Activated T-helper 17 cell treated with anti-CD3 and anti-CD28 coated beads, Interleukin-2, amount 50 U/mL, for 72 hours (primary cell): Measurements from ENCODE around the gene PPM1N. TPM values are rescaled to one million over a fixed set of nuclear protein-coding genes. Genes with fewer than 3 reads are reported as not detected.

ENCODE experiments used
- ATAC-seq: fragments of 150-1000 bp; cut with Tn5 transposase; replicated peaks from 2 replicates; pipeline ENCODE4 v1.10.0; 2021; ENCODE audit warnings: mild to moderate bottlenecking, moderate library complexity
- H3K27ac Mint-ChIP-seq: one replicate; pipeline ENCODE4 v1.8.0; 2022; ENCODE audit warnings: mixed read lengths
- H3K27me3 Mint-ChIP-seq: one replicate; pipeline ENCODE4 v1.8.0; 2022; ENCODE audit warnings: mixed read lengths
- H3K36me3 Mint-ChIP-seq: one replicate; pipeline ENCODE4 v1.8.0; 2022; ENCODE audit warnings: low read depth, mild to moderate bottlenecking, mixed read lengths
- H3K4me1 Mint-ChIP-seq: one replicate; pipeline ENCODE4 v1.8.0; 2022; ENCODE audit warnings: mixed read lengths
- H3K4me3 Mint-ChIP-seq: one replicate; pipeline ENCODE4 v1.8.0; 2022; ENCODE audit warnings: mild to moderate bottlenecking, mixed read lengths
- H3K9me3 Mint-ChIP-seq: one replicate; pipeline ENCODE4 v1.8.0; 2022; ENCODE audit warnings: mixed read lengths
- total RNA-seq, 2 donors: library from RNA; stranded (reverse); gene quantifications; one replicate each; pipeline ENCODE4 v1.2.3, GENCODE V29; 2022

The PPM1N gene
- total RNA-seq, 2 donors from 2014 or later, result 4.3 to 5.2 TPM

DNA sequence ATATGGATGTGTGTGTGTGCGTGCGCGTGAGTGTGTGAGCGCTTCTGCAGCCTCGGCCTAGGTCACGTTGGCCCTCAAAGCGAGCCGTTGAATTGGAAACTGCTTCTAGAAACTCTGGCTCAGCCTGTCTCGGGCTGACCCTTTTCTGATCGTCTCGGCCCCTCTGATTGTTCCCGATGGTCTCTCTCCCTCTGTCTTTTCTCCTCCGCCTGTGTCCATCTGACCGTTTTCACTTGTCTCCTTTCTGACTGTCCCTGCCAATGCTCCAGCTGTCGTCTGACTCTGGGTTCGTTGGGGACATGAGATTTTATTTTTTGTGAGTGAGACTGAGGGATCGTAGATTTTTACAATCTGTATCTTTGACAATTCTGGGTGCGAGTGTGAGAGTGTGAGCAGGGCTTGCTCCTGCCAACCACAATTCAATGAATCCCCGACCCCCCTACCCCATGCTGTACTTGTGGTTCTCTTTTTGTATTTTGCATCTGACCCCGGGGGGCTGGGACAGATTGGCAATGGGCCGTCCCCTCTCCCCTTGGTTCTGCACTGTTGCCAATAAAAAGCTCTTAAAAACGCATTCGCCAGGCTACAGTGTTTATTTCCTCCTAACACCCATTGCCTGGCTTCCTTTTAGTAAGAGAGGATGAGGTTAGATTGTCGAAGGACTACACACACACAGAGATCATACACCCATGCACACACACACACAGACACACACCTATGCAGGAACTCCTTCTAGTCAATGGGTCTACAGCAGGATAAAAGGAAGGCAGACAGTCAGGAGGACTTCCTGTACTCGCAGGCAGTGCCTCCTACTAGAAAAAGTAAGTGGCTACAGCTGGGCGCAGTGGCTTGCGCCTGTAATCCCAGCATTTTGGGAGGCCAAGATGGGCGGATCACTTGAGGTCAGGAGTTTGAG is 23.4 kb upstream of the PPM1N start:
- Mint-ChIP-seq H3K27ac (peak overlapping the region; percentile 61), H3K4me1 (peaks cover 24% of the 10 kb centered on the region), H3K4me3 (no peak overlapping the region), H3K9me3 (no peaks in the 10 kb centered on the region), H3K27me3 (no peaks in the 10 kb centered on the region), H3K36me3 (peaks cover 64% of the 10 kb centered on the region)
- ATAC-seq, result no peak

DNA sequence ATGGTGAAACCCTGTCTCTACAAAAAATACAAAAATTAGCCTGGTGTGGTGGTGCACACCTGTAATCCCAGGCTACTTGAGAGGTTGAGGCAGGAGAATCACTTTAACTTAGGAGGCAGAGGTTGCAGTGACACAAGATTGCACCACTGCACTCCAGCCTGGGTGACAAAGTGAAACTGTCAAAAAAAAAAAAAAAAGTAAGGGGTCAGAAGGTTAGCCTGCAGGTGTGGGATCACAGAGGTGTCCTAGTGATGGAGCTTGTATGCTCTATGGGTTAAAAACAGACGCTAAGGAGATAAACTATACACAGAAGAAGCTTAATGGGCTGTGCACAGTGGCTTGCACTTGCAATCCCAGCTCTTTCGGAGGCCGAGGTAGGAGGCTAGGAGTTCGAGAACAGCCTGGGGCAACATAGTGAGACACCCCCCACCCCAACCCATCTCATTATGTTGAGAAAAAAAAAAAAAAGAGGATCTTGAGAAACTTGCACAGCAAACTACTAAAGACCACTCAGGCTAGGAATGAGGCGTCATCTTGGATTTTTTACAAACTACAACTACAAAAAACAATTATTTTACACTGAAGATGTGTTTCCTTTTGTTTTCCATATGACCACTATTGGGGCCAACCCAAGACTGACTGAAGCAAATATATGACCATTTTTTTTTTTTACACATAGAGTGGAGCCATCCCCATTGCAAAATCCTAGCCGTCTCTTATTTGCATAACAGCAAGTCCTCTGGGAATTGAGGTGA is 22.5 kb upstream of the PPM1N start:
- no peak overlapping the region for H3K27ac Mint-ChIP-seq
- no peak for ATAC-seq
- H3K4me3 Mint-ChIP-seq, result peak overlapping the region; percentile 83

DNA sequence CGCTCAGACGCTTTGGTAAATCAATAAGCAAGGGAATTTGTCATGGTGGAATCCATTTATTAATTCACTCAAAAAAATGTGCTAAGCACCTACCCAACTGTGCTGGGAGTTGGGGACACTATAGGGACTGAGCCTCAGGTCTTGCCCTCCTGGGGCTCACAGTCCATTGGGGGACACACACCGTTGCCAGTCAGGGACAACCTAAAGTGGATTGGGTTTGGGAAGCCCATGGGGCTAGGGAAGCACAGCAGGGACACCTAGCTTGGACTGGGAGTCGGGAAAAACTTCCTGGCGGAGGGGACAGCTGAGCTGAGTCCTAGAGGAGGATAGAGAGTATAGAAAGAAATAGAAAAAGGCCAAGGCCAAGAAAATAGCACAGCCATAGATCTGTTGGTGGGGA is 21.9 kb upstream of the PPM1N start:
- Mint-ChIP-seq H3K9me3 (no peaks in the 10 kb centered on the region), H3K27me3 (no peaks in the 10 kb centered on the region), H3K4me3 (peak overlapping the region; percentile 83), H3K4me1 (peaks cover 24% of the 10 kb centered on the region), H3K27ac (no peak overlapping the region), H3K36me3 (peaks cover 50% of the 10 kb centered on the region)
- ATAC-seq, result no peak

More for the DNA sequence above, 22.5 kb upstream of the PPM1N start:
- Mint-ChIP-seq H3K36me3 (peaks cover 55% of the 10 kb centered on the region), H3K4me1 (peaks cover 24% of the 10 kb centered on the region), H3K9me3 (no peaks in the 10 kb centered on the region), H3K27me3 (no peaks in the 10 kb centered on the region)

DNA sequence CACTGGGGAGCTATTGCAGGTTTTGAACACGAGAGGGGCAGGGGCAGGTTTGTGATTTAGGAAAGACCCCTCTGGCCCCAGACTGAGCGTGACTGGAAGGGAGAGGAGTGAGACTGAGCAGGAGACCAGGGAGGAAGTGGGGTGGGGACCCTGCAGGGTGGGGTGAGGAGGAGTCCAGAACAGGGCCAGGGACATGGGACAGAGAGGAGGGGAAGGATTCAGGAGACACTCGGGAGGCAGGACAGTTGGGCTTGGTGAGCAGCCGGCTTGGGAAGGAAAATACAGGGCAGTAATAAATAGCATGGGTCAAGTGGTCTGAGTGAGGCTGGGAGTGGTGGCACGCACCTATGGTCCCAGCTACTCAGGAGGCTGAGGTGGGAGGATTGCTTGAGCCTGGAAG is 21.1 kb upstream of the PPM1N start:
- H3K27ac Mint-ChIP-seq, result peak overlapping the region; percentile 82
- H3K9me3 Mint-ChIP-seq, result no peaks in the 10 kb centered on the region

DNA sequence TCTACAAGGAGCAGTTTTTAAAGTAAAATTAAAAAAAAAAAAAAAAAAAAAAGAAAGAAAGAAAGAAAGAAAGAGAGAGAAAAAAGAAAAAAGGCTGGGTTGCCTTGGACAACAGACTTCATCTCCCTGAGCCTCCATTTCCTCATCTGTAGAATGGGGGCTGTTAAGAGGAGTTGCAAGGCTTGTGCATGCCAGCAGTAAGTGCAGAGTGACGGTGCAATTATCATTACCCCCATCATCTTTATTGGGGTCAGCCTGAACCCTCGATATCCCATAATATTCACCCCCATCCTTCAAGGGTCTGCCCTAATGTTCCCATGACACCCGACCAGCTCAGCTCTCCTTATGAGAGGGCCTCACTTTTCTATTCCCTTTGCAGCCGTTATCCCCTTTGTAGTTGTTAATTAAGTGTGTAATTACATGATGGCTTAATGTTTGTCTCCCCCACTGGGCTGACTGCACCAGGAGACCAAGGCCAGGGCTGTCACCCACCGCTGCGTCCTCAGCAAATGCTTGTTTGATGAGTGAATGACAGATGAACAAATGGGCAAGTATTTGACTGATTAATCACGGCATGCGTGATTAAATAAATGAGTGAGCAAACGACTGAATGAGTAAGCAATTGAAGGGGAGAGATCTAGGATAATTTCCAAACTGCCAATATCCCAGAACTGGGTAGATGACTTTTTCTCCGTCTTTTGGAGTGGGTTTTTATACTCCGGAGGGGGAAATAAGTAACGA is 20.4 kb upstream of the PPM1N start:
- Mint-ChIP-seq H3K4me1 (peaks cover 17% of the 10 kb centered on the region), H3K27ac (peak overlapping the region; percentile 82), H3K4me3 (peak overlapping the region; percentile 83), H3K27me3 (no peaks in the 10 kb centered on the region), H3K36me3 (peaks cover 34% of the 10 kb centered on the region), H3K9me3 (no peaks in the 10 kb centered on the region)
- ATAC-seq, result peak; percentile 40

More for the DNA sequence above, 21.1 kb upstream of the PPM1N start:
- no peaks in the 10 kb centered on the region for H3K27me3 Mint-ChIP-seq
- peak overlapping the region; percentile 83 for H3K4me3 Mint-ChIP-seq
- ATAC-seq, result no peak
- peaks cover 41% of the 10 kb centered on the region for H3K36me3 Mint-ChIP-seq
- peaks cover 21% of the 10 kb centered on the region for H3K4me1 Mint-ChIP-seq

DNA sequence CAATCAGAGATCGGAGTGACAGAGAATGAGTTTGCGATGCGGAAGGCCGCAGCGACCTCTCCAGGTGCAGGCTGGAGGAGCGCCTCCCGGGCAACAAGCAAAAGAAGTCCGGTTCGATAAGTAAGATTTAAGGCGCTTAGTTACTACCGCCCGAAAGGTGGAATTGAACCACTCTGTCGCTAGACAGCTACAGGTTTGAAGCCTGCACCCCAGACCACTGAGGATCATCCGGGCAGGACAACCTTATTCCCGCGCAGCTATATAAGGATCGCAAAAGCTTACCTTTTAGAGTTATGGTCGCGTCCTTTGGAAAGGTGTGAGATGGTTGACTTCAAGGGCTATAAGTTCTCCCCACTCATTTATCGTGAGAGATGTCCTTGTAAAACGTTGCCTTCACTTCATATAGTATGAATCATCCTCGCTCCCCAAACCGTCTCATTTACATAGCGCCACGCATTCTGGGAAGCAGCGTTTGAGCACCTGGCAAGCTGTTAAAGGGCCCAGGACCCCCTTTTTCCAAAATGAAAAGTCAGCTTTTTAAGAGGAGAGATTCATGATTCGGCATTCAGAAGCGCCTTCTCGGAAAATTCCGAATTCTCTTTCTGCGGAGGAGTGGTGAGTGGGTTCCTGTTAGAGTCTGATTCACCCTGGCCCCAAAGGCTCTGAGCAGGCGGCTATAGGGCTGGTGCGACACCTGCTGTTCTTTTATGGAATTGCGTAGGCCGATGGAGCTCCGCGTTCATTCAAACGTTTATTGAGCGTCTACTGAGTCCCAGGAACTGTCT is 19.6 kb upstream of the PPM1N start:
- Mint-ChIP-seq H3K4me1 (peaks cover 16% of the 10 kb centered on the region), H3K27ac (peak overlapping the region; percentile 82), H3K27me3 (no peaks in the 10 kb centered on the region), H3K36me3 (peaks cover 26% of the 10 kb centered on the region), H3K4me3 (peak overlapping the region; percentile 83), H3K9me3 (no peaks in the 10 kb centered on the region)
- peak; percentile 83 for ATAC-seq

DNA sequence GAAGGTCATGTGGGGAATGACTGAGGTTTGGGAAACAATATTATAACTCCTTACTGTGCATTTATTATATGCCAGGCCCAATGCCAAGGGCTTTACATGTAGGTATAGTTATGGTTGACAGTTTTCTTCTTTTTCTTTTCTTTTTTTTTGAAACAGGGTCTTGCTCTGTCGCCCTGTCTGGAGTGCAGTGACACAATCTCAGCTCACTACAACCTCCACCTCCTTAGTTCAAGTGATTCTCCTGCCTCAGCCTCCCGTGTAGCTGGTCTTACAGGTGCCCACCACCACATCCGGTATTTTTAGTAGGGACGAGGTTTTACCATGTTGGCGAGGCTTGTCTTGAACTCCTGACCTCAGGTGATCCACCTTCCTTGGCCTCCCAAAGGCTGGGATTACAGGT is 15.2 kb upstream of the PPM1N start:
- Mint-ChIP-seq H3K4me1 (peaks cover 18% of the 10 kb centered on the region), H3K27ac (no peak overlapping the region), H3K4me3 (no peak overlapping the region), H3K9me3 (no peaks in the 10 kb centered on the region), H3K36me3 (peaks cover 11% of the 10 kb centered on the region), H3K27me3 (no peaks in the 10 kb centered on the region)
- ATAC-seq, result no peak

DNA sequence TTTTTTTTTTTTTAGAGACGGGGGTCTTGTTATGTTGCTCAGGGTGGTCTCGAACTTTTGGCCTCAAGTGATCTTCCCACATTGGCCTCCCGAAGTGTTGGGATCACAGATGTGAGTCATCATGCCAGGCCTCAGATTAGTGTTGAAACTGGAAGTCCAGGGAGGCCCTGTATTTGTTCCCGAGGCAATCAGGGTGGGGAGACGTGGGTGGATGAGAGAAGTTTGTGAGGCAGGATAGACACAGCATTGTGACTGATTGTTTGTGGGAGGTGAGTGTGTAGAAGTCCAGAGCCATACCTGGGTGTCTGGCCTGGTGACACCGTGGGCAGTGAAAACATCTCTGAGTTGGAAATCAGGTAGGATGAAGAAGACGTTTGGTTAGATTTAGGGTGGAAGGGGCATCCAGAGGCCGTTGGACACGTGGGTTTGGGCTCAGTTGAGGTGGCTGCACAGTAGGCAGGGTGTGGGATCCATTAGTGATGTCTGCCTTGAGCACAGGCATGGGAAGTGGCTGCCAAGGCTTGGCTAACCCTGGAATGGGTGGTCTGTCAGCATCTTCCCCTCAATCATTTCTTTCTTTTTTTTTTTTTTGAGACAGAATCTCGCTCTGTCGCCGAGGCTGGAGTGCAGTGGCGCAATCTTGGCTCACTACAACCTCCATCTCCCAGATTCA is 13.8 kb upstream of the PPM1N start:
- Mint-ChIP-seq H3K27ac (no peak overlapping the region), H3K4me3 (no peak overlapping the region)
- ATAC-seq, result no peak

DNA sequence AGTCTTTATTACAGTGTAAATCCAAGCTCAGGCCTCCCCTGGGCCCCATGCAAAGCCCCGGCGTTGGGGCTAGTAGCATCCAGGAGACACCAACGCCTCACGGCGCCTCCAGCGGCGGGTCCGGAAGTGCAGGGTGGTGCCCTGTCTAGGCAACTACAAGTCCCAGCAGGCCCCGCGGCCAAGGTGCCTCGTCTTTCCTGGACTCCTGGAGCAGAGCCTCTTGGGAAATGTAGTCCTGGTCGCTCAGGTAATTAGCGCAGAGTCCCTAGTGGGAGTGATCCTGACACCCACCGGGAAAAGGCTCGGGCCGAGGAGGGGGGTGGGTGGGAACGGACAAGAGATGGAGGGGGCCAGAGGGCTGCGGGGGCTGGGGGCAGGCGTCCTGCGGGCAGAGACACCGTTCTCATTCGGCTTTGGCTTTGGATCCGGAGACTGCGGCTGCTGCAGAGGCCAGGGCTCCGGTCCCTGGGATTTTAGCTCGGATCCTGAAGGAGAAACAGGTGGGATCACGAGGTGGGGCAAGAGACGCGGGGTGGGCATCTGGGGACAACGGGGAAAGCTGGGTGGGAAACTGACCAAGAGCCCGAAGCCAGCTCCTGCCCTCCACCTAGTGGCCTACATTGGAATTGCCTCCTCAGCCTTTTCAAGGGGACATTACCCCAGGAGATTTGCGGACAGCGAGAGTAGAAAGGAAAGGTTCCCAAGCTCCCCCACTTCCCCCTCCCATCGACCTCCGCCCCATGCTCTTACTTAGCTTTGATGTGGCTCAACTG is 12.8 kb upstream of the PPM1N start:
- H3K27ac Mint-ChIP-seq, result peak overlapping the region; percentile 87
- peak overlapping the region; percentile 86 for H3K4me3 Mint-ChIP-seq
- no peaks in the 10 kb centered on the region for H3K36me3 Mint-ChIP-seq
- H3K4me1 Mint-ChIP-seq, result peaks cover 10% of the 10 kb centered on the region
- no peaks in the 10 kb centered on the region for H3K27me3 Mint-ChIP-seq
- H3K9me3 Mint-ChIP-seq, result no peaks in the 10 kb centered on the region
- ATAC-seq, result peak; percentile 99

More for the DNA sequence above, 13.8 kb upstream of the PPM1N start:
- Mint-ChIP-seq H3K27me3 (no peaks in the 10 kb centered on the region), H3K9me3 (no peaks in the 10 kb centered on the region), H3K36me3 (no peaks in the 10 kb centered on the region), H3K4me1 (peaks cover 14% of the 10 kb centered on the region)

DNA sequence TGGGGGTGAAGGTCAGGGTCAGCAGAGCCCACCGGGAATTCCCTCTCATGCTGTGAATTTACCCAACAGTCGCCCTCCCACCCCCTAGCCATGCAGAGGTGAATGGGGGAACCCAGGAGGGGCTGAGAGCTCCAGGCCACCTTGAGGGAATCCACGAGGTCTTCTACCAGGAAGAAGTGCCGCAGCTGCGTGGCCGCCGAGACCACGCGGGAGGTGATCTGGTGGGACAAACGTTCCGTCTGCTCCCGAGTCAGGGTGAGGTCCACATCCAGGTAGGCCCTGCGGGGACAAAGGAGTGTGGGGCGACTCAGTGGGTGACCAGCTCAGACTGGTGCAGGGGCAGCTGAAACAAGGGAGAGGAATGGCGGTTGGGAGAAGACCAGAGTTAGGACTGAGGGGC is 9.5 kb upstream of the PPM1N start:
- H3K27me3 Mint-ChIP-seq, result no peaks in the 10 kb centered on the region
- no peaks in the 10 kb centered on the region for H3K36me3 Mint-ChIP-seq
- ATAC-seq, result no peak
- H3K9me3 Mint-ChIP-seq, result no peaks in the 10 kb centered on the region
- no peak overlapping the region for H3K27ac Mint-ChIP-seq
- no peak overlapping the region for H3K4me3 Mint-ChIP-seq
- peaks cover 14% of the 10 kb centered on the region for H3K4me1 Mint-ChIP-seq

DNA sequence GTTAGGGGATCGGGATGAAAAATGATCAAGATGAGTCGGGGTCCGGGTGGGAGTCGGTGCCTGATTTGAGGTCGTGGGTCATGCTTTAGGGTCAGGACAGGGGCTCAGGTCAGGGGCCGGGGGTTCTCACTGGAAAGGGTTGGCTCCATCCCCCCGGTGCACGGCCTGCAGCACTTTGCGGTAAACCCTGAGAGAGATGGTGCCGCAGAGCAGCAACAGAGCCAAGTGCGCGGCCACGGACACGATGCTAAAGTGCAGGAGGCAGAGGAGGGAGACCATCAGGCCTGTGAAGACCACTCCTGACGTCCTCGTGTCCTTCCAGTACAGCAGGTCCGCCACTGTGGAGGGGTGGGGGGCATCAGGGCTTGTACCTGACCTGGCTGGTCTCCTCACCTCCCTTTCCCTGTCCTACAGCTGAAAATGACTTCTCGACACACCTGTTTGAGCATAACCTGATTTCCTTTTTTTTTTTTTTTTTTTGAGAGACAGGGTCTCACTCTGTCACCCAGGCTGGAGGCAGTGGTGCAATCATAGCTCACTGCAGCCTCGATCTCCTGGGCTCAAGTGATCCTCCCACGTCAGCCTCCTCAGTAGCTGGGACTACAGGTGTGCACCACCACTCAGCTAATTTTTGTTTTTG is 8.9 kb upstream of the PPM1N start:
- Mint-ChIP-seq H3K4me1 (peaks cover 11% of the 10 kb centered on the region), H3K27me3 (no peaks in the 10 kb centered on the region), H3K9me3 (no peaks in the 10 kb centered on the region), H3K36me3 (no peaks in the 10 kb centered on the region), H3K4me3 (no peak overlapping the region), H3K27ac (no peak overlapping the region)
- no peak for ATAC-seq

DNA sequence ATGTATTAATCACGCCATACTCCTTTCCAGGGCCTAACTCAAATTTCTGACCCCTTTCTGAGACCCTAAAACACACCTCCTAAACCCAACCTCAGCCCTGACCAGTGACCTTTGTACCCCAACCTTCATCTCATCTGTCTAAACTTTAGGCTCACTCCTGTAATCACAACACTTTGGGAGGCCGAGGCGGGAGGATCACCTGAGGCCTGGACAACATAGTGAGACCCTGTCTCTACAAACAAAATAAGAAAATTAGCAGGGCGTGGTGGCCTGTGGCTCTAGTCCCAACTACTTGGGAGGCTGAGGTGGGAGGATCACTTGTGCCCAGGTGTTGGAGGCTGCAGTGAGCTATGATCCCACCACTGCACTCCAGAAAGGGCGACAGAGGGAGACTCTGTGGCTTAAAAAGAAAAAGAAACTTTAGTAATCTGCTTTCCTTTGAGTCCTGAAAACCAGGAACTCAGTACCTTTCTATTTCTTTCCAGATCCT is 6.1 kb upstream of the PPM1N start:
- Mint-ChIP-seq H3K27ac (no peak overlapping the region), H3K27me3 (peaks cover 7% of the 10 kb centered on the region), H3K4me3 (no peak overlapping the region), H3K36me3 (no peaks in the 10 kb centered on the region), H3K4me1 (peaks cover 16% of the 10 kb centered on the region), H3K9me3 (no peaks in the 10 kb centered on the region)
- ATAC-seq, result no peak
